ENCODE data around the gene GNL2.

Gene GNL2

GRCh38 chr1:37631036-37631435 is 35.3 kb upstream of the GNL2 start:
- H4K20me1 ChIP-seq (ENCODE audit: insufficient read depth, low read length): no peaks in the 10 kb centered on the region
- no peaks in the 10 kb centered on the region for H3K4me1 ChIP-seq (ENCODE audit: insufficient read depth, low read length, severe bottlenecking)
- H3K4me3 ChIP-seq (ENCODE audit: low read depth, low read length, poor library complexity, severe bottlenecking): no peak overlapping the region
- no peaks in the 10 kb centered on the region for H3K79me2 ChIP-seq (ENCODE audit: insufficient read depth, low read length)
- no peak overlapping the region for H3K9ac ChIP-seq (ENCODE audit: low read length)
- H3K27me3 ChIP-seq (ENCODE audit: insufficient read depth, low read length): peaks cover 14% of the 10 kb centered on the region
- H3K36me3 ChIP-seq (ENCODE audit: insufficient read depth, low read length): no peaks in the 10 kb centered on the region
- H3K9me2 ChIP-seq (ENCODE audit: low read depth, low read length): no peaks in the 10 kb centered on the region
- H3K27ac ChIP-seq (ENCODE audit: low read depth, low read length, poor library complexity, severe bottlenecking): no peak overlapping the region
- no peaks in the 10 kb centered on the region for H3K9me3 ChIP-seq (ENCODE audit: low read length)
- H2AFZ ChIP-seq (ENCODE audit: low read length): no peak overlapping the region
- no peak for TF ChIP-seq CTCF (IDR thresholded peaks at IDR 0.05; ENCODE audit: low read length)
- TF ChIP-seq EZH2 (IDR thresholded peaks at IDR 0.05; ENCODE audit: borderline replicate concordance, low read length): no peak
- no peaks in the 10 kb centered on the region for H3F3A ChIP-seq (ENCODE audit: insufficient read depth, low read length)
- no peak overlapping the region for H3K4me2 ChIP-seq (ENCODE audit: low read length)

GRCh38 chr1:37630426-37631028 is 34.8 kb upstream of the GNL2 start:
- no peak overlapping the region for H2AFZ ChIP-seq (ENCODE audit: low read length)
- no peaks in the 10 kb centered on the region for H3K36me3 ChIP-seq (ENCODE audit: insufficient read depth, low read length)
- no peak overlapping the region for H3K4me3 ChIP-seq (ENCODE audit: low read depth, low read length, poor library complexity, severe bottlenecking)
- no peaks in the 10 kb centered on the region for H3K79me2 ChIP-seq (ENCODE audit: insufficient read depth, low read length)
- H3K9me2 ChIP-seq (ENCODE audit: low read depth, low read length): no peaks in the 10 kb centered on the region
- H3K9ac ChIP-seq (ENCODE audit: low read length): no peak overlapping the region
- H3K4me2 ChIP-seq (ENCODE audit: low read length): no peak overlapping the region
- H3K4me1 ChIP-seq (ENCODE audit: insufficient read depth, low read length, severe bottlenecking): no peaks in the 10 kb centered on the region
- no peak overlapping the region for H3K27ac ChIP-seq (ENCODE audit: low read depth, low read length, poor library complexity, severe bottlenecking)
- TF ChIP-seq EZH2 (IDR thresholded peaks at IDR 0.05; ENCODE audit: borderline replicate concordance, low read length): no peak
- TF ChIP-seq CTCF (IDR thresholded peaks at IDR 0.05; ENCODE audit: low read length): no peak
- peaks cover 14% of the 10 kb centered on the region for H3K27me3 ChIP-seq (ENCODE audit: insufficient read depth, low read length)
- H3F3A ChIP-seq (ENCODE audit: insufficient read depth, low read length): no peaks in the 10 kb centered on the region
- no peaks in the 10 kb centered on the region for H3K9me3 ChIP-seq (ENCODE audit: low read length)
- H4K20me1 ChIP-seq (ENCODE audit: insufficient read depth, low read length): no peaks in the 10 kb centered on the region

- Histone ChIP-seq H2AFZ (ENCODE audit: low read length) (no peak overlapping the region), H3K4me3 (ENCODE audit: low read depth, low read length, poor library complexity, severe bottlenecking) (no peak overlapping the region), H3F3A (ENCODE audit: insufficient read depth, low read length) (no peaks in the 10 kb centered on the region), H3K4me2 (ENCODE audit: low read length) (no peak overlapping the region), H3K27me3 (ENCODE audit: insufficient read depth, low read length) (peaks cover 14% of the 10 kb centered on the region), H3K79me2 (ENCODE audit: insufficient read depth, low read length) (no peaks in the 10 kb centered on the region), H4K20me1 (ENCODE audit: insufficient read depth, low read length) (no peaks in the 10 kb centered on the region), H3K27ac (ENCODE audit: low read depth, low read length, poor library complexity, severe bottlenecking) (no peak overlapping the region), H3K9ac (ENCODE audit: low read length) (no peak overlapping the region), H3K36me3 (ENCODE audit: insufficient read depth, low read length) (no peaks in the 10 kb centered on the region), H3K4me1 (ENCODE audit: insufficient read depth, low read length, severe bottlenecking) (no peaks in the 10 kb centered on the region), H3K9me2 (ENCODE audit: low read depth, low read length) (no peaks in the 10 kb centered on the region), H3K9me3 (ENCODE audit: low read length) (no peaks in the 10 kb centered on the region)
- TF ChIP-seq CTCF (IDR thresholded peaks at IDR 0.05; ENCODE audit: low read length): no peak
- TF ChIP-seq EZH2 (IDR thresholded peaks at IDR 0.05; ENCODE audit: borderline replicate concordance, low read length): no peak
Observed at GRCh38 chr1:37629726-37630425, 34.1 kb upstream of the GNL2 start.
